Liver (tissue), 9 donors: ENCODE measurements around the gene ORMDL2. TPM values are rescaled to one million over a fixed set of nuclear protein-coding genes. Genes with fewer than 3 reads are reported as not detected.

Experiments used
- DNase-seq: peaks from one replicate; pipeline ENCODE4 v3.0.0-alpha.2; 2017; ENCODE audit warnings: low spot score
- H3K27ac ChIP-seq, 2 donors: one replicate each; pipeline ENCODE4 v1.7.0; 2013; ENCODE audit warnings: inconsistent platforms in 2 of 2, low read length in 2 of 2, control low read depth in 1 of 2, low read depth in 1 of 2, mild to moderate bottlenecking in 1 of 2
- H3K27me3 ChIP-seq, 4 donors: one replicate each; pipeline versions ENCODE4 v1.6.1 to v1.7.0; 2013; ENCODE audit warnings: low read length in 3 of 4, inconsistent platforms in 1 of 4, mild to moderate bottlenecking in 1 of 4, moderate library complexity in 1 of 4; ENCODE audit not compliant: control insufficient read depth in 4 of 4, insufficient read depth in 4 of 4
- H3K36me3 ChIP-seq, 4 donors: one replicate each; pipeline versions ENCODE4 v1.6.1 to v1.7.0; 2013; ENCODE audit warnings: low read length in 3 of 4, mild to moderate bottlenecking in 3 of 4, low read depth in 1 of 4, moderate library complexity in 1 of 4; ENCODE audit not compliant: control insufficient read depth in 4 of 4, insufficient read depth in 3 of 4
- H3K4me1 ChIP-seq, 4 donors: one replicate each; pipeline versions ENCODE4 v1.6.1 to v1.7.0; 2013; ENCODE audit warnings: low read length in 3 of 4, mild to moderate bottlenecking in 3 of 4, moderate library complexity in 1 of 4; ENCODE audit not compliant: control insufficient read depth in 4 of 4, insufficient read depth in 4 of 4
- H3K4me3 ChIP-seq, 3 donors: one replicate each; pipeline versions ENCODE4 v1.6.1 to v1.7.0; 2013; ENCODE audit warnings: low read length in 3 of 3, control low read depth in 1 of 3, low read depth in 1 of 3, mild to moderate bottlenecking in 1 of 3
- H3K9ac ChIP-seq, 2 donors: one replicate each; pipeline ENCODE4 v1.7.0; 2013; ENCODE audit warnings: low read length in 2 of 2, mild to moderate bottlenecking in 2 of 2, moderate library complexity in 2 of 2, control low read depth in 1 of 2, low read depth in 1 of 2
- H3K9me3 ChIP-seq, 4 donors: one replicate each; pipeline versions ENCODE4 v1.6.1 to v1.7.0; 2013; ENCODE audit warnings: low read length in 3 of 4; ENCODE audit not compliant: control insufficient read depth in 4 of 4
- ATF3 ChIP-seq: IDR thresholded peaks from 2 replicates; pipeline ENCODE4 v1.6.1; 2016; ENCODE audit warnings: antibody characterized with exemption
- CTCF ChIP-seq: fragments of 150-350 bp; IDR thresholded peaks from 2 replicates; pipeline ENCODE4 v1.5.1; 2017; ENCODE audit warnings: improper control_type of control experiment, low read depth, low read length; ENCODE audit not compliant: missing input control
- EGR1 ChIP-seq, 2 donors: IDR thresholded peaks; 2 replicates each; pipeline ENCODE4 v1.6.1; 2016 to 2018; ENCODE audit warnings: antibody characterized with exemption in 2 of 2, low read depth in 2 of 2
- FOXA1 ChIP-seq: IDR thresholded peaks from 2 replicates; pipeline ENCODE4 v1.6.1; 2016; ENCODE audit warnings: antibody characterized with exemption
- FOXA2 ChIP-seq: IDR thresholded peaks from 2 replicates; pipeline ENCODE4 v1.6.1; 2016; ENCODE audit warnings: antibody characterized with exemption
- GABPA ChIP-seq, 2 donors: IDR thresholded peaks in 1 of 2; conservative IDR thresholded peaks in 1 of 2; 2 replicates each; pipeline ENCODE4 v1.6.1; 2016; ENCODE audit warnings: antibody characterized with exemption in 2 of 2, mild to moderate bottlenecking in 1 of 2, moderate library complexity in 1 of 2
- HNF4G ChIP-seq: IDR thresholded peaks from 2 replicates; pipeline ENCODE4 v1.6.1; 2016; ENCODE audit warnings: antibody characterized with exemption
- JUND ChIP-seq, 2 donors: IDR thresholded peaks; 2 replicates each; pipeline ENCODE4 v1.6.1; 2016; ENCODE audit warnings: antibody characterized with exemption in 2 of 2
- MAX ChIP-seq: IDR thresholded peaks from 2 replicates; pipeline ENCODE4 v1.6.1; 2016; ENCODE audit warnings: antibody characterized with exemption
- NR2F2 ChIP-seq: IDR thresholded peaks from 2 replicates; pipeline ENCODE4 v1.6.1; 2016; ENCODE audit warnings: antibody characterized with exemption
- RAD21 ChIP-seq, 2 donors: IDR thresholded peaks; 2 replicates each; pipeline ENCODE4 v1.6.1; 2016; ENCODE audit warnings: antibody characterized with exemption in 2 of 2, mild to moderate bottlenecking in 2 of 2
- REST ChIP-seq: IDR thresholded peaks from 2 replicates; pipeline ENCODE4 v1.6.1; 2016; ENCODE audit warnings: antibody characterized with exemption, mild to moderate bottlenecking
- RXRA ChIP-seq, 2 donors: IDR thresholded peaks; 2 replicates each; pipeline ENCODE4 v1.6.1; 2017 to 2018; ENCODE audit warnings: antibody characterized with exemption in 2 of 2, mild to moderate bottlenecking in 1 of 2
- SP1 ChIP-seq: IDR thresholded peaks from 2 replicates; pipeline ENCODE4 v1.6.1; 2018; ENCODE audit warnings: antibody characterized with exemption, mild to moderate bottlenecking
- TAF1 ChIP-seq: conservative IDR thresholded peaks from 2 replicates; pipeline ENCODE4 v1.6.1; 2016; ENCODE audit warnings: antibody characterized with exemption, mild to moderate bottlenecking
- YY1 ChIP-seq: IDR thresholded peaks from 2 replicates; pipeline ENCODE4 v1.6.1; 2016; ENCODE audit warnings: antibody characterized with exemption, mild to moderate bottlenecking
- ZBTB33 ChIP-seq: IDR thresholded peaks from 2 replicates; pipeline ENCODE4 v1.6.1; 2016; ENCODE audit warnings: antibody characterized with exemption
- WGBS: extraction: QIAGEN DNeasy Blood & Tissue Kit; methylation state at CpG from one replicate; pipeline ENCODE4 v1.1.7; 2013; 5-methylcytosine and 5-hydroxymethylcytosine counted together
- polyA plus RNA-seq, 2 donors: library from polyadenylated mRNA; stranded (reverse) in 1 of 2; unstranded in 1 of 2; fragments of 200-250 nt in 1 of 2; fragments of >200 nt in 1 of 2; fragmentation: Nextera tagmentation in 1 of 2; extraction: Ambion mirVana in 1 of 2; gene quantifications; one replicate each; pipeline versions ENCODE4 v1.2.1 to v1.2.3, GENCODE V29; 2013 to 2015
- total RNA-seq, 2 donors: library from RNA; depleted of rRNA; stranded (reverse); fragments of >200 nt; gene quantifications; one replicate each; pipeline ENCODE4 v1.2.3, GENCODE V29; 2014
- donor health status: healthy.
- donor health status: healthy.
- donor health status: healthy.
- donor health status: healthy.
- donor health status: healthy.

ORMDL2 gene
- total and polyA plus RNA-seq, 4 donors = 12.8 to 54.2 (median 24.4) TPM

GRCh38 chr12:55824726-55825125, 6.9 kb downstream of the ORMDL2 start:
- Histone ChIP-seq H3K9ac (no peak overlapping the region), H3K4me1 (peaks cover 5 to 40% (median 32%) of the 10 kb centered on the region in 4 donors), H3K27ac (no peak overlapping the region), H3K27me3 (no peaks in the 10 kb centered on the region), H3K36me3 (peaks cover 3 to 26% (median 20%) of the 10 kb centered on the region in 4 donors), H3K4me3 (no peak overlapping the region), H3K9me3 (no peaks in the 10 kb centered on the region)
- DNase-seq = no peak
- 91% methylated on average over 5 of the region's 5 CpGs for WGBS
- TF ChIP-seq GABPA (IDR thresholded peaks at IDR 0.05 in 1 of 2, conservative IDR thresholded peaks at IDR 0.05 in 1 of 2) (no peak), RXRA (IDR thresholded peaks at IDR 0.05) (no peak), JUND (IDR thresholded peaks at IDR 0.05) (no peak), FOXA1 (no peak), NR2F2 (no peak), SP1 (no peak), FOXA2 (no peak), ZBTB33 (no peak), ATF3 (no peak), YY1 (no peak), RAD21 (IDR thresholded peaks at IDR 0.05) (no peak), TAF1 (no peak), HNF4G (no peak), EGR1 (IDR thresholded peaks at IDR 0.05; ENCODE audit: low read depth in 2 of 2) (no peak), REST (no peak), MAX (no peak)

GRCh38 chr12:55827806-55828205, 10.0 kb downstream of the ORMDL2 start:
- H3K4me1 ChIP-seq = peaks cover 9 to 52% (median 36%) of the 10 kb centered on the region in 4 donors
- H3K4me3 ChIP-seq = no peak overlapping the region
- peaks cover 0 to 2% (median under 1%) of the 10 kb centered on the region in 4 donors for H3K36me3 ChIP-seq
- H3K27me3 ChIP-seq = no peaks in the 10 kb centered on the region
- H3K9me3 ChIP-seq = no peaks in the 10 kb centered on the region
- DNase-seq = no peak
- 93% methylated on average over 15 of the region's 15 CpGs for WGBS
- no peak for TF ChIP-seq CTCF
- TF ChIP-seq TAF1 = no peak
- no peak for TF ChIP-seq RXRA (IDR thresholded peaks at IDR 0.05)
- no peak for TF ChIP-seq JUND (IDR thresholded peaks at IDR 0.05)
- TF ChIP-seq NR2F2 = no peak
- no peak for TF ChIP-seq EGR1 (IDR thresholded peaks at IDR 0.05; ENCODE audit: low read depth in 2 of 2)
- no peak overlapping the region for H3K27ac ChIP-seq
- no peak overlapping the region for H3K9ac ChIP-seq
